IPS-18c (cell line): Measurements from ENCODE around the gene FAM210A.
"Not testable (repeated sequence)": the region's sequence is repeated elsewhere in the genome, so short reads cannot be mapped to it uniquely, and the experiment has no call there.

Experiments
- H3K4me3 ChIP-seq: 2 replicates; pipeline ENCODE4 v1.7.0; 2013; ENCODE audit warnings: low read depth, mild to moderate bottlenecking, low read length, moderate library complexity; ENCODE audit not compliant: insufficient read depth
- H3K9me3 ChIP-seq: one replicate; pipeline ENCODE4 v1.6.1; 2013; ENCODE audit warnings: mild to moderate bottlenecking, low read length, moderate library complexity; ENCODE audit not compliant: control insufficient read depth, insufficient read depth

The FAM210A gene

GRCh38 chr18:13715330-13715729 is 11.0 kb downstream of the FAM210A start:
- H3K9me3 ChIP-seq: no peaks in the 10 kb centered on the region
- H3K4me3 ChIP-seq: no peak overlapping the region

- H3K9me3 ChIP-seq: no peaks in the 10 kb centered on the region
- H3K4me3 ChIP-seq: no peak overlapping the region
Measured at GRCh38 chr18:13713455-13714055, 12.8 kb downstream of the FAM210A start.

GRCh38 chr18:13712400-13713131 is 13.8 kb downstream of the FAM210A start:
- no peak overlapping the region for H3K4me3 ChIP-seq
- H3K9me3 ChIP-seq: no peaks in the 10 kb centered on the region

GRCh38 chr18:13710414-13710831 is 15.9 kb downstream of the FAM210A start:
- H3K9me3 ChIP-seq: no peaks in the 10 kb centered on the region
- no peak overlapping the region for H3K4me3 ChIP-seq

- no peak overlapping the region for H3K4me3 ChIP-seq
- H3K9me3 ChIP-seq: peaks cover 12% of the 10 kb centered on the region
Measured at GRCh38 chr18:13703899-13704298, 22.5 kb downstream of the FAM210A start.

- H3K4me3 ChIP-seq: no peak overlapping the region
- peaks cover 12% of the 10 kb centered on the region for H3K9me3 ChIP-seq
Measured at GRCh38 chr18:13700153-13700552, 26.2 kb downstream of the FAM210A start.

- Histone ChIP-seq H3K9me3 (peaks cover 9% of the 10 kb centered on the region), H3K4me3 (no peak overlapping the region)
Measured at GRCh38 chr18:13696961-13697360, 29.4 kb downstream of the FAM210A start.

- H3K4me3 ChIP-seq, H3K9me3 ChIP-seq: not testable (repeated sequence)
Measured at GRCh38 chr18:13695337-13695736, 31.0 kb downstream of the FAM210A start.

GRCh38 chr18:13690060-13690459 is 36.3 kb downstream of the FAM210A start:
- not testable (repeated sequence) for H3K9me3 ChIP-seq, H3K4me3 ChIP-seq

GRCh38 chr18:13688191-13689136 is 37.9 kb downstream of the FAM210A start:
- H3K4me3 ChIP-seq: no peak overlapping the region
- no peaks in the 10 kb centered on the region for H3K9me3 ChIP-seq

- no peaks in the 10 kb centered on the region for H3K9me3 ChIP-seq
- no peak overlapping the region for H3K4me3 ChIP-seq
Measured at GRCh38 chr18:13684546-13684945, 41.8 kb downstream of the FAM210A start.

- Histone ChIP-seq H3K9me3 (no peaks in the 10 kb centered on the region), H3K4me3 (no peak overlapping the region)
Measured at GRCh38 chr18:13681701-13682100, 44.7 kb downstream of the FAM210A start.

- Histone ChIP-seq H3K4me3 (no peak overlapping the region), H3K9me3 (no peaks in the 10 kb centered on the region)
Measured at GRCh38 chr18:13680612-13681011, 45.7 kb downstream of the FAM210A start.

GRCh38 chr18:13677350-13677749 is 49.0 kb downstream of the FAM210A start:
- H3K9me3 ChIP-seq, H3K4me3 ChIP-seq: not testable (repeated sequence)

- no peaks in the 10 kb centered on the region for H3K9me3 ChIP-seq
- H3K4me3 ChIP-seq: no peak overlapping the region
Measured at GRCh38 chr18:13676471-13676870, 49.9 kb downstream of the FAM210A start.

- no peaks in the 10 kb centered on the region for H3K9me3 ChIP-seq
- H3K4me3 ChIP-seq: no peak overlapping the region
Measured at GRCh38 chr18:13672657-13673056, 53.7 kb downstream of the FAM210A start.

- H3K9me3 ChIP-seq: no peaks in the 10 kb centered on the region
- no peak overlapping the region for H3K4me3 ChIP-seq
Measured at GRCh38 chr18:13661779-13662256, 64.5 kb downstream of the FAM210A start.
